HG03175 (cell line): ENCODE measurements around the gene SH2D5.
"Not testable (repeated sequence)": the region's sequence is repeated elsewhere in the genome, so short reads cannot be mapped to it uniquely, and the experiment has no call there.

Experiments
- ATAC-seq: cut with Tn5 transposase; IDR thresholded peaks from one replicate; pipeline ENCODE4 v1.9.1; 2021; ENCODE audit warnings: mild to moderate bottlenecking, moderate library complexity; ENCODE audit not compliant: unreplicated experiment

Gene SH2D5

GRCh38 chr1:20696397-20697333 lies 35.8 kb downstream of the SH2D5 start:
- ATAC-seq = peak; percentile 84

- no peak for ATAC-seq
These were observed 37.0 kb downstream of the SH2D5 start for GRCh38 chr1:20695515-20695914.

- ATAC-seq = no peak
These were observed 38.9 kb downstream of the SH2D5 start for GRCh38 chr1:20693623-20694022.

GRCh38 chr1:20691872-20692271 lies 40.6 kb downstream of the SH2D5 start:
- ATAC-seq = no peak

GRCh38 chr1:20689645-20690056 lies 42.9 kb downstream of the SH2D5 start:
- ATAC-seq = no peak

- no peak for ATAC-seq
These were observed 45.4 kb downstream of the SH2D5 start for GRCh38 chr1:20686883-20687725.

GRCh38 chr1:20685741-20686140 lies 46.8 kb downstream of the SH2D5 start:
- no peak for ATAC-seq

GRCh38 chr1:20685099-20685662 lies 47.3 kb downstream of the SH2D5 start:
- ATAC-seq = no peak

- ATAC-seq = no peak
These were observed 47.9 kb downstream of the SH2D5 start for GRCh38 chr1:20684651-20685050.

GRCh38 chr1:20684050-20684620 lies 48.4 kb downstream of the SH2D5 start:
- no peak for ATAC-seq

- ATAC-seq = no peak
These were observed 48.9 kb downstream of the SH2D5 start for GRCh38 chr1:20683614-20684013.

- no peak for ATAC-seq
These were observed 49.8 kb downstream of the SH2D5 start for GRCh38 chr1:20682571-20683236.

- ATAC-seq = no peak
These were observed 50.5 kb downstream of the SH2D5 start for GRCh38 chr1:20681999-20682398.

GRCh38 chr1:20680269-20680668 lies 52.2 kb downstream of the SH2D5 start:
- no peak for ATAC-seq

- peak; percentile 67 for ATAC-seq
These were observed 53.9 kb downstream of the SH2D5 start for GRCh38 chr1:20678599-20678998.

- not testable (repeated sequence) for ATAC-seq
These were observed 58.9 kb downstream of the SH2D5 start for GRCh38 chr1:20673626-20674025.

- no peak for ATAC-seq
These were observed 60.3 kb downstream of the SH2D5 start for GRCh38 chr1:20672265-20672632.

- ATAC-seq = no peak
These were observed 61.6 kb downstream of the SH2D5 start for GRCh38 chr1:20670936-20671335.
